Heart left ventricle (tissue), 13 donors: ENCODE results near the gene DOCK8.

Experiments used
- POLR2A ChIP-seq, 2 donors: fragments of 450-650 bp; IDR thresholded peaks; one replicate each; pipeline ENCODE4 v1.6.1; 2017; ENCODE audit warnings: antibody characterized with exemption in 2 of 2, mild to moderate bottlenecking in 2 of 2, moderate library complexity in 2 of 2
- TF ChIP-seq, protein P1 (sequence below), 12 donors: fragments of 200-600 bp; sonication (generic) in 4 of 12; IDR thresholded peaks; one replicate each; pipeline versions ENCODE4 v1.5.0 to v1.8.0; 2018 to 2022; ENCODE audit warnings: antibody characterized with exemption in 12 of 12, mild to moderate bottlenecking in 5 of 12
- donor health status: ischemic (EF 13 %, LVEDD 7.1; RV severe dilation, severe dysfunction).
- donor health status: DM: no; HTN: yes; CAD: no.
- donor health status: DM: no; HTN: no; CAD: no.
- donor health status: ischemic (EF 25% LVEDD 6.9; RV normal size, moderate dysfunction).
- donor health status: ischemic (EF 25% LVEDD 5.7; RV mildly dilated, moderate dysfunction).
- donor health status: ischemic (EF 35%, LVEDD 5.7; RV mildly dilated, moderate dysfunction).
- donor health status: nonischemic (EF 11% LVEDD 7.7; RV severe dilation, severe dysfunction).
- donor health status: DM: yes; HTN: yes; CAD: no.
- donor health status: PGD.
- donor health status: ischemic (EF 29% LVEDD 5.4; RV normal size, mild dysfunction).
- donor health status: nonischemic (EF 23%, LVEDD 6.1; RV moderate dilation, normal function).

DNA sequence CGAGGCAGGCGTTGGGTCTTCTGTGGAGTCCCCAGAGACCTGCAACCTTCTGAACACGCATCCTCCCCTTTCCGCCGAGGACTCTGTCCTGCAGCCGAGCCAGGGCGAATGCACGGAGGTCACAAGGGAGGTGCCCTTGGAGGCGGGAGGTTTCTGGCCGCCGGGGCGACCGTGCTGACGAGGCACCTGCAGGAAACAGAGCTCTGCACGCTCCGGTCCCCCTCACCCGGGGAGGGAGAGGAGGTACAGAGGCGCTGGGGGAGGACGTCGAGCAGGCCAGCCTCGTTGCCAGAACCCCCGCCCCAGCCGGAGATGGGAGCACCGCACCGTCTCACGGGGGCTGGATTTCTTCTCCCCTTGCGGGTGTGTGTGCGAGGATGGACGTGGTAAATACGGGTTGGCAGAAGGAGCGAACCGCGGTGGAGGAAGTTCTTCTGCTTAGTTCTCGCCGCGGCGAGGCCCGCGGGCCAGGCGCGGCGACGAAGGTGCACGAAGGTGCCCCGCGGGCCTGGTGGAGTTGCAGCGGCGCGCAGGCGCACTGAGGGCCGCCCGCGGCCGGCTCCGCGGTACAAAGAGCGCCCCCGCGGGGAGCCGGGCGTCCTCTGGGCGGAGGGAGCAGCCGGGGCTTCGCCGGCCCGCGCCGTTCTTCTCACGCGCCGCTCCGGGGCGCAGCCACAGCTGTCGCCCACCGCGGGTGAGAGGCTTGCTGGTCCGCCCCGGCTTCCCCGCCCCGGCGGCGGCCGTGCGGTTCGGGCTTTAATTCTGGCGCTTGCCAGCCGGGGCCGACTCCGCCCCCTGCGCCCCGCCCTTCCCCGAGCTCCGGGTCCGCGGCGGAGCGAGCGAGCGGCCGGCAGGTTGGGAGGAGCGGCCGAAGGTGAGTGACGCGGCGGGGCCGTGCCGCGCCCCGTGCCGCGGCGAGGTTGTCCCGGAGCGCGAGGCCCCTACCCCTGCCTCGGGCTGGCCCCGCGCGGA is 289.5 kb downstream of the DOCK8 start, which contains the start of gene KANK1:
- TF ChIP-seq, protein P1, sequence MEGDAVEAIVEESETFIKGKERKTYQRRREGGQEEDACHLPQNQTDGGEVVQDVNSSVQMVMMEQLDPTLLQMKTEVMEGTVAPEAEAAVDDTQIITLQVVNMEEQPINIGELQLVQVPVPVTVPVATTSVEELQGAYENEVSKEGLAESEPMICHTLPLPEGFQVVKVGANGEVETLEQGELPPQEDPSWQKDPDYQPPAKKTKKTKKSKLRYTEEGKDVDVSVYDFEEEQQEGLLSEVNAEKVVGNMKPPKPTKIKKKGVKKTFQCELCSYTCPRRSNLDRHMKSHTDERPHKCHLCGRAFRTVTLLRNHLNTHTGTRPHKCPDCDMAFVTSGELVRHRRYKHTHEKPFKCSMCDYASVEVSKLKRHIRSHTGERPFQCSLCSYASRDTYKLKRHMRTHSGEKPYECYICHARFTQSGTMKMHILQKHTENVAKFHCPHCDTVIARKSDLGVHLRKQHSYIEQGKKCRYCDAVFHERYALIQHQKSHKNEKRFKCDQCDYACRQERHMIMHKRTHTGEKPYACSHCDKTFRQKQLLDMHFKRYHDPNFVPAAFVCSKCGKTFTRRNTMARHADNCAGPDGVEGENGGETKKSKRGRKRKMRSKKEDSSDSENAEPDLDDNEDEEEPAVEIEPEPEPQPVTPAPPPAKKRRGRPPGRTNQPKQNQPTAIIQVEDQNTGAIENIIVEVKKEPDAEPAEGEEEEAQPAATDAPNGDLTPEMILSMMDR (IDR thresholded peaks at IDR 0.05): peak in 8 of 12 donors; percentile 21 to 64 (median 49)
- peak in 1 of 2 donors; percentile 62 for TF ChIP-seq POLR2A (IDR thresholded peaks at IDR 0.05)
